Epithelial cell of proximal tubule (primary cell): ENCODE results near the gene ATG13. TPM values are rescaled to one million over a fixed set of nuclear protein-coding genes. Genes with fewer than 3 reads are reported as not detected.

Experiments
- DNase-seq: peaks from one replicate; pipeline ENCODE4 v3.0.0-alpha.2; 2011; ENCODE audit warnings: low read depth
- H3K4me3 ChIP-seq: 2 replicates; pipeline ENCODE4 v1.5.1; 2011; ENCODE audit warnings: low read depth, mild to moderate bottlenecking, low read length
- CTCF ChIP-seq: conservative IDR thresholded peaks from 2 replicates; pipeline ENCODE4 v1.5.1; 2012; ENCODE audit warnings: low read depth, mild to moderate bottlenecking, low read length
- total RNA-seq: library from RNA; depleted of rRNA; stranded (reverse); fragments of >200 nt; gene quantifications from 2 replicates; pipeline ENCODE4 v1.2.3, GENCODE V29; 2015

ATG13 gene
- total RNA-seq, 1 donor from 2014 or later = 52.9 TPM

- no peak for DNase-seq
- no peak for TF ChIP-seq CTCF
- H3K4me3 ChIP-seq = no peak overlapping the region
Measured at GRCh38 chr11:46679241-46680163, 62.1 kb downstream of the ATG13 start.

- H3K4me3 ChIP-seq = no peak overlapping the region
- no peak for TF ChIP-seq CTCF
- DNase-seq = no peak
Measured at GRCh38 chr11:46680164-46680760, 62.9 kb downstream of the ATG13 start.

- no peak for TF ChIP-seq CTCF
- DNase-seq = no peak
- no peak overlapping the region for H3K4me3 ChIP-seq
Measured at GRCh38 chr11:46680815-46681214, 63.5 kb downstream of the ATG13 start.

GRCh38 chr11:46681814-46682213 lies 64.5 kb downstream of the ATG13 start:
- DNase-seq = no peak
- H3K4me3 ChIP-seq = no peak overlapping the region
- TF ChIP-seq CTCF = no peak

- no peak overlapping the region for H3K4me3 ChIP-seq
- TF ChIP-seq CTCF = no peak
- no peak for DNase-seq
Measured at GRCh38 chr11:46682773-46683752, 65.7 kb downstream of the ATG13 start.

- TF ChIP-seq CTCF = no peak
- DNase-seq = no peak
- no peak overlapping the region for H3K4me3 ChIP-seq
Measured at GRCh38 chr11:46684367-46684766, 67.0 kb downstream of the ATG13 start.
